Measurements from ENCODE around the gene DOCK7. TPM values are rescaled to one million over a fixed set of nuclear protein-coding genes. Genes with fewer than 3 reads are reported as not detected.

DOCK7 gene
- total RNA-seq, 2 donors from 2014 or later: 31.6 to 32.0 TPM

- DNase-seq (no peak), ATAC-seq (no peak)
- Histone ChIP-seq H3K9me3 (no peaks in the 10 kb centered on the region), H3K36me3 (replicated peaks in 1 of 2; ENCODE audit: insufficient read depth in 1 of 2, low read depth in 2 of 2) (no peaks in the 10 kb centered on the region), H3K4me1 (peaks cover 12% of the 10 kb centered on the region), H3K4me3 (no peak overlapping the region), H3K27me3 (no peaks in the 10 kb centered on the region), H3K27ac (no peak overlapping the region)
- WGBS, 2 donors: 80 to 86% methylated on average over 1 of the region's 1 CpG
- no peak for TF ChIP-seq CTCF (IDR thresholded peaks at IDR 0.05)
- TF ChIP-seq POLR2A (IDR thresholded peaks at IDR 0.05): no peak
- intact Hi-C loops (cut with DNase I): no loop called here
Observed at GRCh38 chr1:62673629-62674028, 14.6 kb downstream of the DOCK7 start.

- DNase-seq (no peak), ATAC-seq (no peak)
- H3K27ac ChIP-seq: no peak overlapping the region
- H3K27me3 ChIP-seq: no peaks in the 10 kb centered on the region
- no peaks in the 10 kb centered on the region for H3K36me3 ChIP-seq (replicated peaks in 1 of 2; ENCODE audit: insufficient read depth in 1 of 2, low read depth in 2 of 2)
- 32 to 34% methylated on average over 1 of the region's 1 CpG for WGBS, 2 donors
- intact Hi-C loops (cut with DNase I): no loop called here
- H3K4me3 ChIP-seq: no peak overlapping the region
- peaks cover 12% of the 10 kb centered on the region for H3K4me1 ChIP-seq
- H3K9me3 ChIP-seq: no peaks in the 10 kb centered on the region
- TF ChIP-seq POLR2A (IDR thresholded peaks at IDR 0.05) (no peak), CTCF (IDR thresholded peaks at IDR 0.05) (no peak)
Observed at GRCh38 chr1:62672029-62672428, 16.2 kb downstream of the DOCK7 start.

GRCh38 chr1:62654744-62655143 is 33.4 kb downstream of the DOCK7 start:
- WGBS, 2 donors: 71 to 74% methylated on average over 1 of the region's 1 CpG
- Histone ChIP-seq H3K9me3 (no peaks in the 10 kb centered on the region), H3K4me1 (no peaks in the 10 kb centered on the region), H3K4me3 (no peak overlapping the region), H3K27ac (no peak overlapping the region), H3K36me3 (replicated peaks in 1 of 2; ENCODE audit: insufficient read depth in 1 of 2, low read depth in 2 of 2) (no peaks in the 10 kb centered on the region), H3K27me3 (no peaks in the 10 kb centered on the region)
- DNase-seq (no peak), ATAC-seq (no peak)
- TF ChIP-seq POLR2A (IDR thresholded peaks at IDR 0.05): no peak
- no peak for TF ChIP-seq CTCF (IDR thresholded peaks at IDR 0.05)
- intact Hi-C loops (cut with DNase I): no loop called here

GRCh38 chr1:62652387-62652786 is 35.8 kb downstream of the DOCK7 start:
- intact Hi-C loops (cut with DNase I): no loop called here
- Histone ChIP-seq H3K27me3 (no peaks in the 10 kb centered on the region), H3K36me3 (replicated peaks in 1 of 2; ENCODE audit: insufficient read depth in 1 of 2, low read depth in 2 of 2) (no peaks in the 10 kb centered on the region), H3K4me1 (no peaks in the 10 kb centered on the region), H3K9me3 (no peaks in the 10 kb centered on the region), H3K4me3 (no peak overlapping the region), H3K27ac (no peak overlapping the region)
- no peak for DNase-seq
- ATAC-seq: no peak
- TF ChIP-seq POLR2A (IDR thresholded peaks at IDR 0.05) (no peak), CTCF (IDR thresholded peaks at IDR 0.05) (no peak)

- Histone ChIP-seq H3K27ac (no peak overlapping the region), H3K27me3 (no peaks in the 10 kb centered on the region), H3K4me1 (no peaks in the 10 kb centered on the region), H3K36me3 (replicated peaks in 1 of 2; ENCODE audit: insufficient read depth in 1 of 2, low read depth in 2 of 2) (no peaks in the 10 kb centered on the region), H3K4me3 (no peak overlapping the region), H3K9me3 (no peaks in the 10 kb centered on the region)
- DNase-seq (no peak), ATAC-seq (no peak)
- 100% methylated on average over 1 of the region's 1 CpG for WGBS, 2 donors
- intact Hi-C loops (cut with DNase I): no loop called here
- no peak for TF ChIP-seq POLR2A (IDR thresholded peaks at IDR 0.05)
- no peak for TF ChIP-seq CTCF (IDR thresholded peaks at IDR 0.05)
Observed at GRCh38 chr1:62643283-62643682, 44.9 kb downstream of the DOCK7 start.

All from body of pancreas (tissue), 4 donors.